K562 (cell line): ENCODE data around the gene CAST. TPM values are rescaled to one million over a fixed set of nuclear protein-coding genes. Genes with fewer than 3 reads are reported as not detected.

Source experiments
- CREB5 ChIP-seq: fragments of 250-450 bp; sonication (Bioruptor Pico); IDR thresholded peaks from 2 replicates; pipeline ENCODE4 v1.5.0; 2020; ENCODE audit warnings: mild to moderate bottlenecking
- FOXK2 ChIP-seq, 2 experiments: fragments of 450-650 bp; IDR thresholded peaks in 1 of 2; conservative IDR thresholded peaks in 1 of 2; 2 replicates each; pipeline ENCODE4 v1.6.1; 2016; ENCODE audit warnings: low read depth in 2 of 2, mild to moderate bottlenecking in 1 of 2
- HDAC6 ChIP-seq: IDR thresholded peaks from 2 replicates; pipeline ENCODE4 v1.6.1; 2012; ENCODE audit warnings: low read depth, mild to moderate bottlenecking, control low read depth, inconsistent platforms, low read length, moderate library complexity
- ILF3 ChIP-seq: fragments of 450-650 bp; IDR thresholded peaks from 2 replicates; pipeline ENCODE4 v1.6.1; 2018; ENCODE audit warnings: antibody characterized with exemption, mild to moderate bottlenecking, moderate library complexity, borderline replicate concordance
- IRF1 ChIP-seq: sonication (generic); formaldehyde crosslinking; IDR thresholded peaks from 2 replicates; pipeline ENCODE4 v1.8.0; 2022; ENCODE audit warnings: missing genetic modification reagents, mild to moderate bottlenecking, borderline replicate concordance
- KDM4B ChIP-seq, 2 experiments: fragments of 450-650 bp in 1 of 2; sonication (generic) in 1 of 2; IDR thresholded peaks; 2 replicates each; pipeline ENCODE4 v1.6.1; 2016 to 2017; ENCODE audit warnings: borderline replicate concordance in 2 of 2, antibody characterized with exemption in 1 of 2, low read depth in 1 of 2, mild to moderate bottlenecking in 1 of 2
- MTA3 ChIP-seq: fragments of 450-650 bp; formaldehyde crosslinking; IDR thresholded peaks from 2 replicates; pipeline ENCODE4 v1.6.1; 2017; ENCODE audit warnings: mild to moderate bottlenecking, borderline replicate concordance
- NRF1 ChIP-seq, 2 experiments: fragments of 450-650 bp; IDR thresholded peaks in 1 of 2; conservative IDR thresholded peaks in 1 of 2; 2 replicates each; pipeline ENCODE4 v1.6.1; 2014; ENCODE audit warnings: mild to moderate bottlenecking in 2 of 2
- PHF21A ChIP-seq: fragments of 450-650 bp; IDR thresholded peaks from 2 replicates; pipeline ENCODE4 v1.6.1; 2017; ENCODE audit warnings: low read depth, borderline replicate concordance
- RBFOX2 ChIP-seq: fragments of 200-400 bp; formaldehyde crosslinking; IDR thresholded peaks from 2 replicates; pipeline ENCODE4 v1.6.1; 2017; ENCODE audit warnings: low read depth, mild to moderate bottlenecking, low read length, moderate library complexity
- RBM15 ChIP-seq: fragments of 200-400 bp; formaldehyde crosslinking; IDR thresholded peaks from 2 replicates; pipeline ENCODE4 v1.6.1; 2018; ENCODE audit warnings: mild to moderate bottlenecking, low read length, moderate library complexity; ENCODE audit not compliant: insufficient read depth
- TAL1 ChIP-seq: fragments of 450-650 bp; IDR thresholded peaks from 2 replicates; pipeline ENCODE4 v1.6.1; 2016; ENCODE audit warnings: mild to moderate bottlenecking
- ZNF592 ChIP-seq: fragments of 450-650 bp; IDR thresholded peaks from 2 replicates; pipeline ENCODE4 v1.6.1; 2017; ENCODE audit warnings: antibody characterized with exemption, mild to moderate bottlenecking
- polyA plus RNA-seq, 8 experiments: library from polyadenylated mRNA; depleted of rRNA in 4 of 8; stranded (reverse) in 5 of 8; unstranded in 3 of 8; fragments of >200 nt; fragmentation: Nextera tagmentation in 2 of 8; fragmentation: Illumina TruSeq in 1 of 8; extraction: Ambion mirVana in 2 of 8; extraction: Trizol in 1 of 8; gene quantifications; 2 replicates each; pipeline versions ENCODE4 v1.2.1 to v1.2.3, GENCODE V29; 2011 to 2014; ENCODE audit warnings: inconsistent platforms in 1 of 8, missing spikeins in 1 of 8
- total RNA-seq, 7 experiments: library from RNA; depleted of rRNA in 6 of 7; stranded (reverse); fragments of >200 nt in 6 of 7; fragmentation: Illumina TruSeq in 2 of 7; extraction: Trizol in 2 of 7; gene quantifications; 2 replicates each; pipeline versions ENCODE4 v1.2.1 to v1.2.3, GENCODE V29; 2011 to 2021; ENCODE audit warnings: low replicate concordance in 1 of 7

The CAST gene
- total and polyA plus RNA-seq, 9 of the 15 experiments (the other 6 are each of a cell fraction or from before 2014, with no cell fraction given): 55.5 to 136 (median 86.1) TPM

- TF ChIP-seq ZNF592: 0 out of 2 replicates have a peak, but pooled peaks have one; percentile 15
- TF ChIP-seq KDM4B (IDR thresholded peaks at IDR 0.05; ENCODE audit: borderline replicate concordance in 2 of 2, low read depth in 1 of 2): no peak
- no peak for TF ChIP-seq HDAC6
- no peak for TF ChIP-seq ILF3
- no peak for TF ChIP-seq CREB5 (CRISPR knock-in tag)
- TF ChIP-seq RBM15: no peak
- TF ChIP-seq FOXK2 (conservative IDR thresholded peaks at IDR 0.05 in 1 of 2, IDR thresholded peaks at IDR 0.05 in 1 of 2; ENCODE audit: low read depth in 2 of 2): 0 out of 4 replicates have a peak, but pooled peaks of 1 of the 2 experiments have one; percentile 10
- TF ChIP-seq RBFOX2: no peak
- TF ChIP-seq MTA3: no peak
- TF ChIP-seq TAL1: 0 out of 2 replicates have a peak, but pooled peaks have one; percentile 6
- no peak for TF ChIP-seq IRF1
- TF ChIP-seq PHF21A: no peak
- TF ChIP-seq NRF1 (conservative IDR thresholded peaks at IDR 0.05 in 1 of 2, IDR thresholded peaks at IDR 0.05 in 1 of 2): no peak
These were observed 25.8 kb downstream of the CAST start (continued) for GRCh38 chr5:96687812-96688453.
